Measurements from ENCODE around the gene RPL18A.
"Not testable (repeated sequence)": the region's sequence is repeated elsewhere in the genome, so short reads cannot be mapped to it uniquely, and the experiment has no call there.

RPL18A gene

DNA sequence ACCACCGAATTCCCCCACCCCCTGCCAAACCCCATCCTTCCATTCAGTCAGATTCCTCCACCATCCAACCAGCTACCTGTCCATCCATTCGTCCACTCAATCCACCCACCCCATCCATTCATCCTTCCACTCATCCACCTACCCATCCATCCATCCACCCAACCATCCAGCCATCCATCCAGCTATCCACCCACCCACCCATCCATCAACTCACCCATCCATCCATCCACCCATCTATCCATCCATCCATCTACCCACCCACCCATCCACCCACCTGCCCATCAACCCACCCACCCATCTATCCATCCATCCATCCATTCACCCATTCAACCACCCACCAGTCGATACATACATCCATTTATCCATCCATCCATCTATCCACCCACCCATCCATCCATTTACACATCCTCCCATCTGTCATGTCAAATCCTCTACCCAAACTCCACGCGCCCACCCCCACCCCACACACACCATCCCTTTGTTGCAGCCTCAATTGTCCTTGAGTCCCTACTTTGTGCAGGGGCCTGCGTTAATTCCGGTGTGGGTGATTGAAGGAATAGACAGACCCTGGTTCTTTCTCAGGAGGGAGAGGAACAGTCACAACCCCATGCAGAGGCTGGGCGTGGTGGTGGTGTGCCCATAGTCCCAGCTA, 6.7 kb downstream of the RPL18A start:
- no peak for DNase-seq (ENCODE audit: low read depth in 2 of 2)

DNA sequence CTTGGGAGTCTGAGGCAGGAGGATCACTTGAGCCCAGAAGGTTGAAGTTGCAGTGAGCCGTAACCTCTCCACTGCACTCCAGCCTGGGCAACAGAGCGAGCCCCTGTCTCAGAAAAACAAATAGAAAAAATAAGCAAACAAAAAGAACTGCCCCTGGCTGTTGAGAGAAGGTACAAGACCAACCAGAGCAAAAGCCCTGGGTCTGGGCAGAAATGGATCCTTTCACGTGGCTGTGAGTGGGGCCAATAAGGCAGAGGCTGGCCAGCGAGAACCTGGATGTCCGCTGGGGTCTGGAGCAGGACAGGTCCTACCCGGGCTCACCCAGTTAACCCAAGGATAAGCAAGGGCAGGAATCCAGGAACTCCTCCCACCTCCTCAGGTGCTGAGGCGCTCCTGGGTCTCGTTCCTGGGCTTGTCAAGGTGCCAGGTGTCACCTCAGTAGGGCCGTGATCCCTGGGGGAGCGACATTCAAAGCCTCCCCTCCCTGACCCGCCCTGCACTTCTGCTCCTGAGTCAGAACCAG, 7.3 kb downstream of the RPL18A start:
- no peak for DNase-seq (ENCODE audit: low read depth in 2 of 2)

DNA sequence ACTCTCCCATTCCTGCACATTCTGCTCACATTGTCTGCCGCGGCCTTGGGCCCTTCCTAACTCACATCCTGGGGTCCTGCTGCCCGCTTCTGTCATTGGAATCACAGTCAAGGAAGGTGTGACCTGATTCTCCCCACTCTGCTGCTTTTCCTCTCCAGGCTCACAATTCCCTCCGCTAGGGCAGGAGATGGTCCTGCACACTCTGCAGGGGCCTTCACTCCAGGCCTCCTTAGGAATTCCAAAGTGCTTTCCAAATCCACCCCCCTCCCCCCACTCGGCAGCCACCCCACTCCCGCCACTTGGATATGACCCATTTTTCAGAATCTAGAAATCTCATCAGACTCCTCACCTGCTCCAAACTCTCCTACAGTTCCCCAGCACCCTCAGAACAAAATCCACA, 9.0 kb downstream of the RPL18A start:
- DNase-seq (ENCODE audit: low read depth in 2 of 2) = no peak

DNA sequence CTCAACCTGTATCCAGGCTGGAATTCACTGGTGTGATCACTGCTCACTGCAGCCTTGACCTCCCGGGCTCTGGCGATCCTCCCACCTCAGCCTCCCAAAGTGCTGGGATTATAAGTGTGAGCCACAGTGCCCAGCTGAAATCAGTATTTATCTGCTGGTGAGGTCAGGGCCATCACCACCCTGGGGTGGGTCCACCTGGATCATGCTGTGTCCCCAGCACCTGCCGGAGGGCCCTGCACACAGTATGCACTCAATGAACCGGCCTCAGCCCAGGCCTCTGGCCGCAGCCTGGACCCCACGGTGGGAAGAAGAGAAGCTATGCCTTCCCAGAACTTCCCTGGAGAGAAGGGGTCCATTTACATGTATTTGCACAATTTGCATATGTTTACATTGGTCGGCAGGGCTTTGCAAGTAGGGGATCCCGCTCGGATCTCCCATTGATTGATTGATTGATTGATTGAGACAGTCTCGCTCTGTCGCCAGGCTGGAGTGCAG, 9.5 kb downstream of the RPL18A start:
- DNase-seq (ENCODE audit: low read depth in 2 of 2) = no peak

DNA sequence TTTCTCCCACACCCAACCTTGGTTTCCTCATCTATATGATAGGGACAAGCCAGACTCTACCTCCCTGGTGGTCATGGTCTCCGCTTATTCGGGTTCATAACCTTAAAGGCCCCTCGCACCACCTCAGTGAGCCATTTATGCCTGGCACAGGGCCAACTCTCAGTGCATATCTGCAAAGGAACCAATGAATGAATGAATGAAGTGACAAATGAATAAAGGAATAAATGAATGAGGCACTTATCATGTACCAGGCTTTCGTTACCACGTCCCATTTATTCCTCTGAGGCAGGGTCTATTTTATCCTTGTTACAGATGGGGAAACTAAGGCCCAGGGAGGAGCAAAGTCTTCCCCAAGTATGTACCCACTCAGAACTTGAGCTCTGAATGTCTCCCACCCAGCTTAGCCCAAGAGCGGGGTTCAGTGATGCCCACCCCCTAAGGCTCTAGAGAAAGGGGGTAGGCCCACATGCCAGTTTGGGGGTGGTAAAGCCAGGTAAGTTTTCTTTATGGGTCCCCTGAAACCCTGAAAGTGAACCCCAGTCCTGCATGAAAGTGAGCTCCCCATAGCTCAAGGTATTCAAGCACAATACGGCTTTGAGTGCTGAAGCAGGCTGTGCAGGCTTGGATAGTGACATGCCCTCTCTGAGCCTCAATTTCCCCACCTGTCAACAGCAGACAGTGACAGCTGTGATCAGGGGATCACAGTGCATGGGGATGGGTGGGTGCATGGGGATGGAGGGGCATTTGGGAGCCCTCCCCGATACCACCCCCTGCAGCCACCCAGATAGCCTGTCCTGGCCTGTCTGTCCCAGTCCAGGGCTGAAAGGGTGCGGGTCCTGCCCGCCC, 11.5 kb downstream of the RPL18A start:
- DNase-seq (ENCODE audit: low read depth in 2 of 2) = no peak

DNA sequence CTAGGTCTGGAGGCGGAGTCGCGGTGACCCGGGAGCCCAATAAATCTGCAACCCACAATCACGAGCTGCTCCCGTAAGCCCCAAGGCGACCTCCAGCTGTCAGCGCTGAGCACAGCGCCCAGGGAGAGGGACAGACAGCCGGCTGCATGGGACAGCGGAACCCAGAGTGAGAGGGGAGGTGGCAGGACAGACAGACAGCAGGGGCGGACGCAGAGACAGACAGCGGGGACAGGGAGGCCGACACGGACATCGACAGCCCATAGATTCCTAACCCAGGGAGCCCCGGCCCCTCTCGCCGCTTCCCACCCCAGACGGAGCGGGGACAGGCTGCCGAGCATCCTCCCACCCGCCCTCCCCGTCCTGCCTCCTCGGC, 12.2 kb downstream of the RPL18A start, which contains the start of gene SLC5A5:
Gene SLC5A5 (plus strand): TSS at position 68 of the 373 bp plus-strand sequence. CDS start 375 bp downstream, outside the sequence.
- DNase-seq (ENCODE audit: low read depth in 2 of 2) = no peak

DNA sequence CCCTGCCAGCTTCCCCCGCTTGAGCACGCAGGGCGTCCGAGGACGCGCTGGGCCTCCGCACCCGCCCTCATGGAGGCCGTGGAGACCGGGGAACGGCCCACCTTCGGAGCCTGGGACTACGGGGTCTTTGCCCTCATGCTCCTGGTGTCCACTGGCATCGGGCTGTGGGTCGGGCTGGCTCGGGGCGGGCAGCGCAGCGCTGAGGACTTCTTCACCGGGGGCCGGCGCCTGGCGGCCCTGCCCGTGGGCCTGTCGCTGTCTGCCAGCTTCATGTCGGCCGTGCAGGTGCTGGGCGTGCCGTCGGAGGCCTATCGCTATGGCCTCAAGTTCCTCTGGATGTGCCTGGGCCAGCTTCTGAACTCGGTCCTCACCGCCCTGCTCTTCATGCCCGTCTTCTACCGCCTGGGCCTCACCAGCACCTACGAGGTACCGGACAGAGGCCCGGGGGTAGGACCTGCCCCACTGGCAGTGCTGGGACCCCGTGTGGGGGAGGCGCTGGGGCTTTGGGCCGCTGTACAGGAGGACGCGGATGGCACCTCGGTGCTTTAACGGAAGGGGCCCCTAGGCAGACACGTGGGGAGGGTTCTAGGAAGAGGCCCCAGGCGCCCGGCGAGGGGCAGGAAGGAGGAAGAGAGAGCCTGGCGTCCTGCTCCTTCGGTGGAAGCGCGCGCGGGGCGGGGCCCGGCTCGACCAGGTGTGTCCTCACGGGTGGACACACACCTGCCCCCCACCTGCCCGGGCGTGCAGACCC, 12.7 kb downstream of the RPL18A start:
- no peak for DNase-seq (ENCODE audit: low read depth in 2 of 2)

DNA sequence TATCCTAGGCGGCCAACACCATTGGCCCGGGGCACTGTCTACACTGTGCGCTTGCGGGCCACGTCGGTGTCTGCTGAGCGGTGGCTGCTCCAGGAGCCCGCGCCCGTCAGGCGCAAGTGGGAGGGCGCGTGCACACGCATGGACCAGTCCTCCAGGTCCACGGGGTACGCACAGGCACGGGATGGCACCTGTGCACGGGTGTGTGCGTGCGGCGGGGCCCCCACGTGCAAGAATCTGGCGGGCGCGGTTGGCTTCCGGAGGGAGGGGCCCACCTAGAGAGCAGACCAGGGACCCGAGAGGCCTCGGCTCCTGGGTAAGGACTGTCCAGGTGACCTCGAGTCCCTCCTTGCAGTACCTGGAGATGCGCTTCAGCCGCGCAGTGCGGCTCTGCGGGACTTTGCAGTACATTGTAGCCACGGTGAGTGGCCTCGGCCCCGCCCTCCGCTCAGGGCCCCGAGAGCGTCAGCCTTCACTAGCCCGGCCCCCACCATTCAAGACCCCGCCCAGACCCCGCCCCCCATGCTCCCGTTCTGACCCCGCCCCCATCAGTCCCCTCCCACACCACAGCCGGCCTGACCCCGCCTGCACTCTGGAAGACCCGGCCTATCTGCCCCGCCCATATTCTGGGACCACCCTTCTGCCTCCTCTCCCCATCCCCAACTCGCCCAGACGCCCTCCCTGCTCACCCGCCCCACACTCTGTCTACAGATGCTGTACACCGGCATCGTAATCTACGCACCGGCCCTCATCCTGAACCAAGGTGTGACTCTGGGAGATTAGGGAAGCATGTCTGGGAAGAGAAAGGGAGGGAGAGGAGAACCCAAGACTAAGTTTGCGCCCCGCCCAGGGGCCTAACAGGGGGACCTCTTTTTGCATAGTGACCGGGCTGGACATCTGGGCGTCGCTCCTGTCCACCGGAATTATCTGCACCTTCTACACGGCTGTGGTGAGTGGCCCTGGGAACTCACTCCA, 14.4 kb downstream of the RPL18A start:
- DNase-seq (ENCODE audit: low read depth in 2 of 2) = peak; percentile 28 to 37

DNA sequence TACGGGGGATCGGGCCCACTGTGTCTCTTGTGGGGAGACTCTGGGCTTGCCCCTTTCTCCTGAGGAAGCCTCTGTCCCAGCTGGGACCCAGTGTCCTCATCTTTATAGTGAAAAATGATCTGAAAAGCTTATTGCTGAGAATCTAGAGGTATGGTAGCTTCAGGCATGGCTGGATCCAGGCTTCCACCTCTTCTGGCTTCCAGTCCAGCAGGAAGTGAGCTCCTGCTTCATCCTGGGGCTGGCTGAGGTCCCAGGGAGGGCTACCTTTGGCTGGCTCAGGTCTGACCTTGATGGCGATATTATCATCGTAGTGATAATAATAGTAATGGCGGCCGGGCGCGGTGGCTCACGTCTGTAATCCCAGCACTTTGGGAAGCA, 15.0 kb downstream of the RPL18A start:
- DNase-seq (ENCODE audit: low read depth in 2 of 2) = no peak

DNA sequence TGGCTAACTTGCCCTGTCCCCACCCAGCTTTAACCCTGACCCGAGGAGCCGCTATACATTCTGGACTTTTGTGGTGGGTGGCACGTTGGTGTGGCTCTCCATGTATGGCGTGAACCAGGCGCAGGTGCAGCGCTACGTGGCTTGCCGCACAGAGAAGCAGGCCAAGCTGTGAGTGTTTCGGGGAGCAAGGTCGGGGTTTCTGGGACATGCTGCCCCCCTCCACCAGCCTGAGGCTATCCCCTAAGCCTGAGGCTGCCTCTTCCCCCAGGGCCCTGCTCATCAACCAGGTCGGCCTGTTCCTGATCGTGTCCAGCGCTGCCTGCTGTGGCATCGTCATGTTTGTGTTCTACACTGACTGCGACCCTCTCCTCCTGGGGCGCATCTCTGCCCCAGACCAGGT, 18.0 kb downstream of the RPL18A start:
- DNase-seq (ENCODE audit: low read depth in 2 of 2) = no peak

DNA sequence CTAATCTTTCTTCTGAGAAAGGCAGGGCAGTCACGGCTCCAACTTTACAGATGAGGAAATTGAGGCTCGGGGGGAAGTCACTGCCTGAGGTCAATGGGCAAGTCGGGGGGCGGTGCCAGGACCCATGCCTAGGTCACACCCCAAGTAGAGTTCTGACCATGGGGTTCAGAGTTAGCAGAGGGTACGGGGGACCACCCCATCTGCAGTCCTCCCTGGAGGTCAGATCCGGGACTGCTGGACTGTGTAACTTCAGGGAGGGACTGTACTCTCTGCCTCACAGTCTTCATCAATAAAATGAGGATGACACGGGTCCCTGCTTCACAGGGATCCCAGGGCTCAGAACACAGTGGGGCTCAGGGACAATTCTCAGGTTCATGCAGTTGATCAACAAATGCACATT, 19.8 kb downstream of the RPL18A start:
- DNase-seq (ENCODE audit: low read depth in 2 of 2) = no peak

DNA sequence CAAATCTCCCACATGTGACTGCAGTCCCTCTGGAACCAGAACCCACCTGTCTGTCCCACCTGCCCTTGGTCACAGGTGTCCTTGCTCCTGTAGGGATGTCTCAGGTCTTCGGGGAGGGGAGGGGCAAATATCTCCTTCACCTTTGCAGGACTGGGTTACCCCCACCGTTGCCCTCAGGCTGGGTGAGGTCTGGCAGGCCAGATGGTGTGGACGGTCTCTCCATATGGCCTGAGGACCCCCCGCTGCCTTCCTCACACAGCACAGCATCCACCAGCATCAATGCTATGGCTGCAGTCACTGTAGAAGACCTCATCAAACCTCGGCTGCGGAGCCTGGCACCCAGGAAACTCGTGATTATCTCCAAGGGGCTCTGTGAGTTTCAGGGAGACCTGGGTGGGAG, 22.0 kb downstream of the RPL18A start:
- DNase-seq (ENCODE audit: low read depth in 2 of 2) = no peak

DNA sequence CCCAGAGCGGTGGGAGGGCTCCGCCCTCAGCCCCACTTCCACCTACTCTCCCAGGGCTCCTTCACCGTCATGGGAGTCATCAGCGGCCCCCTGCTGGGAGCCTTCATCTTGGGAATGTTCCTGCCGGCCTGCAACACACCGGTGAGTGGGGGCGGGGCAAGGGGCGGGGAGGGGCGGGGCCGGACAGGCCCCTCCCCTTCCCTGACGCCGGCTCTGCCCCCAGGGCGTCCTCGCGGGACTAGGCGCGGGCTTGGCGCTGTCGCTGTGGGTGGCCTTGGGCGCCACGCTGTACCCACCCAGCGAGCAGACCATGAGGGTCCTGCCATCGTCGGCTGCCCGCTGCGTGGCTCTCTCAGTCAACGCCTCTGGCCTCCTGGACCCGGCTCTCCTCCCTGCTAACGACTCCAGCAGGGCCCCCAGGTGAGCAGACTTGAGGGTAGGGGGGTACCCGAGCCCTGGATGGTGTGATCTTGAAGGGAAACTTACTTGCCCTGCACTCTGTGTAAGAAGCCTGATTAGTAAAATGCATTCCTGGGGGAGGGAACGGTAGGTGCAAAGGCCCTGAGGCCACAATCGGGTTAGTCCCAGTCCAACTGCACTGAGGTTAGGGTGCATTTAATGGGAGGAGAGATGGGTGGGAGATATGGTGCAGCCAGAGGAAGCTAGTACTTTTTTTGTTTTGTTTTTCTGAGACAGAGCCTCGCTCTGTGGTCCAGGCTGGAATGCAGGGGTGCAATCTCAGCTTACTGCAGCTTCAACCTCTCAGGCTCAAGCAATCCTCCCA, 24.1 kb downstream of the RPL18A start:
- DNase-seq (ENCODE audit: low read depth in 2 of 2) = no peak

DNA sequence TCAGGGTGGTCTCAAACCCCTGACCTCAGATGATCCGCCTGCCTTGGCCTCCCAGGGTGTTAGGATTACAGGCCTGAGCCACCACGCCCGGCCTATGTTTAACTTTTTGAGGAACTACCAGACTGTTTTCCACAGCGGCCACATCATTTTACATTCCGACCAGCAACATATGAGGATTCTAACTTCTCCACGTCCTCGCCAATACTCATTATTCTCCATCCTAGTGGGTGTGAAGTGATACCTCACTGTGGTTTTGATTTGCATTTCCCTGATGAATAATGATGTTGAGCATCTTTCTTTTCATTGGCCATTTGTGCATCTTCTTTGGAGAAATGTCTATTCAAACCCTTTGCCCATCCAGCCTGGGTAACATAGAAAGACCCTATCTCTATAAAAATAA, 26.8 kb downstream of the RPL18A start:
- no peak for DNase-seq (ENCODE audit: low read depth in 2 of 2)

DNA sequence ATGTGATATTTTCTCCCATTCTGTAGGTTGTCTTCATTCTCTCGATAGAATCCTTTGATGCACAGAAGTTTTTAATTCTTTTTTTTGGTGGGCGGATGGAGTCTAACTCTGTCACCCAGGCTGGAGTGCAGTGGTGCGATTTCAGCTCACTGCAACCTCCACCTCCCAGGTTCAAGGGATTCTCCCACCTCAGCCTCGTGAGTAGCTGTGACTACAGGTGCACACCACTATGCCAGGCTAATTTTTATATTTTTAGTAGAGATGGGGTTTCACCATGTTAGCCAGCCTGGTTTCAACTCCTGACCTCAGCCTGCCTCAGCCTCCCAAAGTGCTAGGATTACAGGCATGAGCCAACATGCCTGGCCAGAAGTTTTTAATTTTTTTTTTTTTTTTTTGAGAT, 27.5 kb downstream of the RPL18A start:
- DNase-seq (ENCODE audit: low read depth in 2 of 2) = not testable (repeated sequence)

DNA sequence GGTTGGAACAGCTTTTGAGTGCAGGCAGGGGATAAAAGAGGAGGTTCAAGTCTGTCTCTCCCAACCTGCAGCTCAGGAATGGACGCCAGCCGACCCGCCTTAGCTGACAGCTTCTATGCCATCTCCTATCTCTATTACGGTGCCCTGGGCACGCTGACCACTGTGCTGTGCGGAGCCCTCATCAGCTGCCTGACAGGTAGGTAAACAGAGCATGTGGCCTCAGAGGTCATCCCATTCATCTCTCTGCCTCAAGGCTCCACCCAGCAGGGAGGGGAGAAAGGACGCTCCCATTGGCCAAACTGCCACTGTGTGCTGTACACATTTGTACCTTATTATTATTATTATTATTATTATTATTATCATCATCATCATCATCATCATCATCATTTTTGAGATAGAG, 28.6 kb downstream of the RPL18A start:
- no peak for DNase-seq (ENCODE audit: low read depth in 2 of 2)

DNA sequence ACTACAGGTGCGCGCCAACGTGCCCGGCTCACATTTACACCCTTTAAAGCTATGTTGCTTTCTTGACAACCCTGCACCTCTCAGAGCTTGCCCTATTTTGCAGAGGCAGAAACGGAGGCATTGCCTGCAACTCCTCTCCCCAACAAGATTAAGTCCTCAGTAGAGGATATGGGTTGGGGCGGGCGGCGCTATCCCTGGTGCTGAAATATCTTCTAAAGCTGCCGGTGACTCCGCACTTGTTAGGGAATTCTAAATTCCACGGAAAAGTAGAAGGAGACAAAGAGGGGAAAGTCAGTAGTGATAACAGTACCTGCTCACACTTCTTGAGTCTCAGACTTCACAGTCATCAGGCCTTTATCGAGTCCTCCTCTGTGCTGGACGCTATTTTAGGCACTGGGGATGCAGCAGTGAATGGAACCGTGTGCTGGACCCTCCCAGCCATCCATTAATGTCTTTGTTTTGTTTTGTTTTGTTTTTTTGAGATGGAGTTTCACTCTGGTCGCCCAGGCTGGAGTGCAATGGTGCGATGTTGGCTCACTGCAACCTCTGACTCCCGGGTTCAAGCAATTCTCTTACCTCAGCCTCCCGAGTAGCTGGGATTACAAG, 30.0 kb downstream of the RPL18A start:
- no peak for DNase-seq (ENCODE audit: low read depth in 2 of 2)

DNA sequence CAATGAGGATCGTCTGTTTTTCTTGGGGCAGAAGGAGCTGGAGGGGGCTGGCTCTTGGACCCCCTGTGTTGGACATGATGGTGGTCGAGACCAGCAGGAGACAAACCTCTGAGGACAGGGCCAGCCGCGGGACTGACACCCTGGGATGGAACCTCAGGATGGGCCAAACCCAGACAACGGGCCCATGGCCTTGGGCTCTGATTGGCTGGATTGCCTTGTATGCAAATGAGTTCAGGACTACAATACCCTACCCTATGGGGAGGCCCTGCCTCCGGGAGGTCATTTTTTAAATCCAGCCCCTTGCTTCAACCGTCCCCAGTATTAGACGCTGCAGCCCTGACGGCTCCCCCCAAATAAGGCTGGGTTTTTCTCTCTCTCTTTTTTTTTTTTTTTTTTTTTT, 34.1 kb downstream of the RPL18A start:
- DNase-seq (ENCODE audit: low read depth in 2 of 2) = no peak

DNA sequence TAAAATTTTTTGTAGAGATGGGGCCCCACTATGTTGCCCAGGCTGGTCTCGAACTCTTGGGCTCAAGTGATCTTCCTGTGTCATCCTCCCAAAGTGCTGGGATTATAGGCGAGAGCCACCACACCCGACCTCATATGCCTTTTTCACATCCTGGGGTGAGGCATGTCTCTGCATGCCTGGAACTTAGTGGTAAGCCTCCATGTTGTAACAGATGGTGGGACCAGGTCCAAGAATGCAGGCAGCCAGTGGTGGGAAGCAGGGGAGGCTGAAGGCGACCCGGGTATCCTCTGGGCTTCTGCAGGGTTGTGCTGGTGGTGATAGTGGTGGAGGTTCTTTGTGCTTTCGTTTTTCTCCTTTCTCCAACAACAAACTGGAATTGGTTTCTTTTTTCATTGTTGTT, 43.0 kb downstream of the RPL18A start:
- DNase-seq (ENCODE audit: low read depth in 2 of 2) = no peak

DNA sequence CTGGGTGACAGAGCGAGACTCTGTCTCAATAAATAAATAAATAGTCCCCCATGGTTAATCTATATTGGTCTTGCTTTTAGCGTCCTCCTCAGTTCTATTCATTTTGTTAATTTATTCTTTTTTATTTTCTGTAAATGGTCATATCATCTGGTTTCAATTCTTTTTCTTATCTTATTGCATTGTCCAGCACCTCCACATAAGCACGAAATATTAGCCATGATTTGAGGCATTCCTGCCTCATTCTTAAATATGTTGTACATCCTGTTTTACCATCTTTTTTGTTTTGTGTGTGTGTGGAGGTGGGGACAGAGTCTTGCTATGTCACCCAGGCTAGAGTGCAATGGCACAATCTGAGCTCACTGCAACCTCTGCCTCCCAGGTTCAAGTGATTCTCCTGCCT, 48.5 kb downstream of the RPL18A start:
- no peak for DNase-seq (ENCODE audit: low read depth in 2 of 2)
